Stimulated activated CD4-positive, alpha-beta T cell treated with anti-CD3 and anti-CD28 coated beads, Interleukin-1b, Interleukin-23, amount 100 ng/mL, for 48 hours (primary cell): ENCODE results near the gene TUBA4A.
A peak's percentile ranks its signal among the peaks of the same experiment; 100 is the strongest.
"Not testable (repeated sequence)": the region's sequence is repeated elsewhere in the genome, so short reads cannot be mapped to it uniquely, and the experiment has no call there.

Experiments used
- DNase-seq: peaks from one replicate; pipeline ENCODE4 v3.0.0-alpha.2; 2020

Gene TUBA4A

DNA sequence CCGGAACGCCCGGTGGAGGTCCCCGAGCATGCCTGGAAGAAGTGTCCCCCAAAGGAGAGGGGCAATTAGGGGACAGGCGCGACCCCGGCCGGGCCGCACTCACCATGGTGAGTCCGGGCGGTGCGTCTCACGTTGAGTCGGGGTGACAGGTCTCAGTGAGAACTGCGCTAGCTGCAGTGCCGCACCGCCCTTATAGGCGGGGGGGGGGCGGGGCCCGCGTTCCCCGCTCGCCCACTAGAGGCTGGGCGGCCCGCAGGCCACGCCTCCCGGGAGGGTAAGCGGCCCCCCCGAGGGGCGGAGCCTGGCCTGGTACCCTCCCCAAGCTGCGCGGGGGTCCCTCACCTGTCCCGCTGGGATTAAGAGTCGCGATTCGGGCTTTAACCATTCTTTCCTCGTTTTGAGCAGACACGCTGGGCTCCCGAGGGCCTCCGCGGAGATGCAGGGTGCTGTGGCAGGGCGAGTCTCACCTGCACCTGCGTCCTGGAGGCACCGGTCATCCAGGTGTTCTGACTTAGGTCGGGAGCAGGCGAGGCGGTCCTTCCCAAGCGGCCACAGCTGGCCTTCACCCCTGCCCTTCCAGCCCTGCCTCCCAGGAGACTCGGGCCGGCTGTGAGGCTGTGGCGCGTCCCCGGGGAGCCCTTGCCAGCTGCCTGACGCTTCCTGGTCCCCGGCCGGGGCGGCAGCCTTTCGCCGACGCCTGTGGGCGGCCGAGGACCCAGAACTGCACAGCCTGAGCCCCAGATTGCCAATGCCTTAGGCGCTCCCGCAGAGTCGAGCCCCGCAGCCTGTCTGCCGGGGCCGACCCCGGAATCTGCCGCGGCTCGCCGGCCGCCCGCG lies at the start of gene TUBA4A:
TSS of gene TUBA4A (minus strand) at position 166 of the 837 bp plus-strand sequence. CDS start at position 106, 60 bp downstream.
- DNase-seq = peak; percentile 88

DNA sequence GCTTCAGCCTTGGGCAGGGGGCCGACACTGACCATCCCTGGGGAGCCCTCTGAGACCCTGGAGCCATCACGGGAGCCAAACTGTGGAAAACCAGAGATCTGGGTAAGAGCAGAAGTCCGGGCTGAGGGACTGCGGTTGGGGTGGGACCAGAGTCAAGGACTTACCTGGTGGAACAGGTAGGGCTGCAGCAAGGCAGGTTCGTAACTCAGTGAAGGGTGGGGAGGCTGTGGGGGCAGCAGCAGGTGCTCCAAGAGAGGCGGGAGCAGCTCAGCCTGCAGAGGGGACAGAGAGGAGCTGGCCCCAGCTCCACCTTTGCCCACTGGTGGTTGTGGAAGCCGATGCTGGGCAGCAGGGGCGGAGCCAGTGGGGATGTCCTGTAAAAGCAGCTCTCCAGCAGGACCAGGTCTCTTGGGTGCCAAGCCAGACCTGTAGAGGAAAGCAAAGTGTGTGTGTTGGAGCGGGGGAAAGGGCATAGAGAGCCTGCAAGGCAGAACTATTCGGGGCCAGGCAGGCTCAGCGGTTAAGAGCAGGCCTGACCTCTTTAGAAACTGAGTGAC lies 48.8 kb upstream of the TUBA4A start:
- no peak for DNase-seq

DNA sequence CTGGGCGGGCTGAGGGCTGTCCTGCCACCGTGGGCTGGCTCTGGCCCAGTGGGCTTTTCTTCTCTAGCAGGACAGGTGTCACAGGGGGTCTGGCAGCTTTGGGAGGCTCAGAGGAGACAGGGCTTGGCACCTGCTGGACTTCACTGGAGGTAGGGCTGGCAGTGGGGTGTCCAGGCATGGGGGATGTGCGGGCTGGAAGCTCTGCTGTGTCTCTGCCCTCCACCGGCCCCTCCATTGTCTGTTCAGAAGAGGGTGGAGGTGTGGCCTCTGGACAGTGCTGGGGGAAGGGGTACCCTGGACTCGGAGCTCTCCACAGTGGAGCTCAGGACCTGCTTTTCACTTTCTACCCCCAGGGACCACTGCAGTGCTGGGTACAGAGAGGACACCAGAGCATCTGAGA lies 46.3 kb upstream of the TUBA4A start:
- DNase-seq = no peak

DNA sequence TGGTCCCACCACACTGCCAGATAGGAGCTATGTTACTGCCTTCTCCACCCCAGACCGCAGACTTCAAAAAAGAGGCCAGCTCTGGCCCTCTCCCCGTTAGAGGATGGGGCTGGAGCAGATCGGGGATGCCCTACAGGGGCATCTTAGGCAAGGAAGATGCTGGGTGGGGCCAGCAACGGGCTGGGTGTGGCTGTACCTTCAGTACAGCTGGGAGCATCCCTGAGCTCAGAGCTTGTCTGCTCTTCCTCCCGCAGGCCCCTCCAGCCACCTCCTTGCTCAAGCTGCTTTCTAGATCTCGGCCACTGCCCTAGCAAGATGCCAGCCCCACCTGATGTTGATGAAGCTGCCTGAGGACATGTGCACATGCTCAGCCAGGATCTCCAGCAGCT lies 45.6 kb upstream of the TUBA4A start:
- DNase-seq = no peak

DNA sequence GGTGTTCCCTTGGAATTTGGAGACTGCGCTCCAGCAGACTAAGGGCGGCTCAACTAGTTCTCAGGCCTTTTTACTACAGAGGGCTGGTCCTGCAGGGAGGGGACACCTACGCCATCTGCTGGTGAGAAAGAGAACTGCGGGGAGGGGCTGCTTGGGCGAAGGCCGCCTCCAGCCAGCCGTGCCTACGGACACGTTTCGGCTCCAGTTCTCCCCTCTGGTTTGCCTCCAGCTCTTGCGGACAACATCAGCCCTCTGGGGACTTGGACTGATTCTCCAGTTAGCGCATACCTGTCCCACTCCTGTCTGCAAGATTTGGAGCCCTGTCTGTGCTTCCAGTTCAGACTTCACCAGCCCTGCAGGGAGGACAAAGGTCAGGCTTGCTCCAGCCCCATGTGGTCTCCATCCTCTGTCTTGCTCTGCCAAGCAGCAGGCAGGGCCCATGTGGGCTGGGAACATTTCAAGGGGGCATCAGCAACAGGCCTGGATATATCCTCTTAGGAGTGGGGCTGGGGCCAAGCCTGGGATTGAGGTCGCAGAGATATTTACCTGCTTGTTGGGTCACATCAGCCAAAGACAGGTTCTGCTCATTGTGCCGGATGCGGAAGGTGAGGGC lies 45.1 kb upstream of the TUBA4A start:
- peak; percentile 87 for DNase-seq

DNA sequence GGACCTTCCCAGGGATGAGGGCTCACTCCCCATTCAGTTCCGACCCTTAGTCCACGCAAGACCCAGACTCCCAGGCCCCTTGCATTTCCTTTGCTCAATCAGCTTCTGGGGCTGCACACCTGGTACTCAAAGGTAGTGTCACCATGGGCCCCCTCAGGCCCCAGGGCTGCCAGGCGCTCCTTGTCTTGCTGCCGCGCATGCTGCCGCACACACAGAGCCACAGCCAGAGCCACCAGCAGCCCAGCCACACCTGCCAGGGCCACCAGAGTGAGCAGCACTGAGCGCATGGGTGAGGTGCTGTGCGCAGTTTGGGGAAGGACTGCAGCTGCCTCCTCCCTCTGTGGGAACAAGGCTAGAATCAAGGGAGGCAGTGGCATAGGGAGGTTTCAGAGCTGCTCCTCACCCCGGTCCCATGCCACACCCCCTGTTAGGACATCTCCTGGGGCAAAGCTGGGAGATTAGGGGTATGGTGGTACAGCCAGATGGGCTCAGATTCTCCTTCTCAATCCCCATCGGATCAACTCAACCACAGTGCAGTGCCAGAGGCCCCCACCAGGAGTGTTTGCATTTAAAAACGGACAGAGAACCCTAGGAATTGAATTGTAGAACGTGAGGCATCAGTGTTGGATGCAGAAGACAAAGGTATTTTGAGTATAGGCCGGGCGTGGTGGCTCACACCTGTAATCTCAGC lies 44.2 kb upstream of the TUBA4A start:
- DNase-seq = no peak

DNA sequence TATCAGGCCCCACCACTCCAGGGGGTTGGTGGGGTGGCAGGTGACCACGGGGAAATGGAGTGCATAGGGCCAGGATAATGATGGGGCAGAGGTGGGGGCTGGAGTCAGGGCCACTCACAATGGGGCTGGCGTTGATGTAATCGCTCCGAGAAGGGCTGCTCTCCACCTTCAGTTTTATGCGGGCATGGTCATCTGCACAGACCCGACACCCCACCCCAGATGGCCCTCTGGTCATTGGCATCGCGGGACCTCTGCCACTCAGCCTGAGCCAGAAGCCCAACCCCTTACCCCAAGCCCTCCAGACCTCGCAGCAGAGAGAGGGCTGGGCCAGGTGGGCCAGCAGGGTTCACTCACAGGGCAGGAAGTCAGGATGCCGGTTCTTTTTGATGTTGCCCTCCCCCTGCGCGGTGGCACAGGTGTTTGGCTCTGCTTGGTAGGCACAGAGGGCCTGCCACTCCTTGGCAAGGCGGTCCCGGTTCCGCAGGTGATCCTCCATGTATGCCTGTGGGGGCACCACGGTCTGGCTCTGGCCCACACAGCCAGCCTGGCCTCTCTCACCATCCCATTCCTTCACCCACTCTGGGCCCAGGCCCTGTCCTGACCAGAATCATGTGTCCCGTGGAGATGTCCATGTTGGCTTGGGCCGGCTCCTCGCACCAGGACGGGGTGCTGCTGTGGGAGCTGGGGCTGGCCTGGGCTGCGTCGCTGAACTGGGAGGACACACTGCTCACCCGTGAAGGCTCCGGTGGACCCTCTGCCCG lies 43.1 kb upstream of the TUBA4A start:
- DNase-seq = no peak

DNA sequence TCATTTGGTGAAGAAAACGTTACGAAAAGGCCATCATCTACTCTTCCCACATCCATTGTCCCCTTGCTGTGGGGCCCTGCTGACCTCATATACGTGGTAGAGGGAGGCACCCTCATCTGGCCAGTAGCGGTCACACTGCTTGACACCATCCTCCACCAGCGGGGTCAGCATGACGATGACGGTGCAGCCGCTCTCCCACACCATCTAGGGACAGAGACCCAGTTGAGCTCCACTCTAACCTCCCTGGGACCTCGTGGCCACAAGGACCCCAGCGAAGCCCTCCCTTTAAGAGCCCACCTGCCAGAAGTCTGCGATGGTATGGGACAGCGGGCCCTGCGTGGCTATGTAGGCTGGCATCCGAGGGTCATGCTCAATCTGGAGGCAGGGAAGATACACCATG lies 42.4 kb upstream of the TUBA4A start:
- DNase-seq = no peak

DNA sequence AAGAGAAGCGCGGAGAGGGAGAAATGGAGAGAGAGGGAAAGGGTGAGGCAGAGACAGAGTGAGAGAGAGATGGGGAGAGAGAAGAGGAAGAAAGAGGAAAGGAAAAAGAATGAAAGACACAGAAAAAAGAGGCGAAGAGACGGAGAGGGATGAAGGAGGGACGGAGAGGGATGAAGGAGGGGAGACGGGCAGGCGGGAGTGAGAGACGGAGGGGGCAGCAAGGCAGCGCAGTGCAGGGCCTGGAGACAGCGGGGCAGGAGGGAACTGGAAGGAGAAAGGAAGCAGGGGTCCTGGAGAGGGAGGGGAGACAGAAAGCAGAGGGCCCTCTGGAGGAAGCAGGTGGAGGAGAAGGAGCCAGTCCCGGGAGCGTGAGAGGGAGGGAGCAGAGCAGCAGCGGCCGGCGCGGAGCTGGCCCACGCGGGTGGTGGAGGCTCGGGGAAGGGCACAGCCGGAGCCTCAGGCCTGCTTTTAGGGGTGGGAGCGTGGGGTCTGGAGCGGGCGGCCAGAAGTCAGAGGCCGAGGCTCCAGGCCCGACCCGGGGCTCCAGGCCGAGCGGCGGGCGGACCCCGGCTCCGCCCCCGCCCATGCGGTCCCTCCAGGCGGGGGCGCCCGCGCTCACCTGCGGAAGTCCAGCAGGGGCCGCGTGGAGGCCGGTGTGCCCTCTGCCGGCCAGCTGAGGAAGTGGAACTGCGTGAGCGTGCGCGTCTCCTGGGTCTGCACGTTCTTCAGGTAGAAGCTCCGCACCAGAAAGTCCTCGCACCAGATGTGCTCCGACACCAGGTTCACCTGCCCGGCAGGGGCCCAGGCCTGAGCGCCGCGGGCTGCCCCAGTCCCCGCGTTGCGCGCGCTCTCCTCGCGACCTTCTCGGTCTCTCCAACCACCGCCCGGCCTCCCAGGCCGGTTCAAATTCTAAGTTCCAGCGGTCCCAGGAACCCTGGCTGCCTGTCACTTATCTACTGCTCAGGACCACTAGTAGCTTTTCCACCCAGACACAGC lies 40.9 kb upstream of the TUBA4A start:
- DNase-seq = peak; percentile 89

DNA sequence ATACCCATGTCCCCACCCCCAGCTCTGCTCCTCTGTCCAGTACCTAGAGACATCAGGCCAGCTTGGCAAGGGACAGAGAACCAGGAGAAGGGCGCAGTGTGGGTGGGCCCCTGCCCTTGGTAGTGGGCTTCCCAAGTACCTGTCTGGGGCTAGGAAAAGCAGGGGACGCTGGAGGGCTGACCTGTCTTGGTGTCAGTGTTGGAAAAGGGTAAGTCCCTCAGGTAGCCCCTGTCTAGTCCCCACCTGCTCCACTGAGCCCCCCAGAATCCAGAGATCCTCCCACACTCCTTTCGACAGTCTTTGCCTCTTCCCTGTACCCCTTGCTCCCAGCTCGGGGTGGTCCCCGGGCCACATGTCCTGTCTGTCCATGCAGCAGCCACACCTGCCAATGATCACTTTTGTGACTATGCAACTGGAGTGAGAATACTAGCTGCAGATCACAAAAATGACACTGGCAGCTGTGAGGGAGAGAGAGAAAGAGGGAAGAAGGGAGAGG lies 40.1 kb upstream of the TUBA4A start:
- DNase-seq = no peak

DNA sequence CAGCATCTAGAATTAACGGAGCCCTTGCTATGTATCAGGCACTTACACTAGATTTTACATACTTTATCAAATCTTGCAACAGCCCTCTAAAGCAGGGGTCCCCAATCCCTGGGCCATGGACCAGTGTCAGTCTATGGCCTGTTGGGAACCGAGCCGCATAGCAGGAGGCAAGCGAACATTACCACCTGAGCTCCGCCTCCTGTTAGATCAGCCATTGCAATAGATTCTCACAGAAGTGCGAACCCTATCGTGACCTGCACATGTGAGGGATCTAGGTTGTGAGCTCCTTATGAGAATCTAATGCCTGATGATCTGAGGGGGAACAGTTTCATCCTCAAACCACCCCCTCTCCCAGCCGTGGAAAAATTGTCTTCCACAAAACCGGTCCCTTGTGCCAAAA lies 38.9 kb upstream of the TUBA4A start:
- no peak for DNase-seq

DNA sequence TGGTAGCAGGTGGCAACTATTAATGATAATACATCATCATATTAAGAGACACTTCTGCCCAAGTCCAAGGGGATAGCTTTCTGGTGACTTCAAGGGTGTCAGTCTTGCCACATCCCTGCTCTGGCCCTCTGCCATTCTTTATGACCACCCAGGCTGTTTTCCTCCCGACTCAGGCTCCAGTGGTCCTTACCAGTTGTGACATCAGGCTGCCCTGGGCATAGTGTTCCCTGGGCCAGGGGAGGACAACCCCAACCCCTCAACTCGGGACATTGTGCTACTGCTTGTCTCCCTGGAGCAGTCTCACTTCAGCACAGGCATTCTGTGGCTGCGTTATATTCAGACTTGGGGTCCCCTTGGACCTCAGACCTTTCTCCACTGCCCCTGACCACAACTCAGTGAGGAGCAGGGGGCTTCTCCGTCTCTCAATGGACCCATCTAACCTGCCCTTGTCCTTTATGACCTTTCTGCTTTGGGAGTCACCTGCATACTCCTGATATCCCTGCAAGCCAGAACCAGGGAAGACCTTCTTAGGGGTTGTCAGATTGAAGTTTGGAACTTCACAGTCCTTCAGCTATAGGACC lies 38.3 kb upstream of the TUBA4A start:
- no peak for DNase-seq

DNA sequence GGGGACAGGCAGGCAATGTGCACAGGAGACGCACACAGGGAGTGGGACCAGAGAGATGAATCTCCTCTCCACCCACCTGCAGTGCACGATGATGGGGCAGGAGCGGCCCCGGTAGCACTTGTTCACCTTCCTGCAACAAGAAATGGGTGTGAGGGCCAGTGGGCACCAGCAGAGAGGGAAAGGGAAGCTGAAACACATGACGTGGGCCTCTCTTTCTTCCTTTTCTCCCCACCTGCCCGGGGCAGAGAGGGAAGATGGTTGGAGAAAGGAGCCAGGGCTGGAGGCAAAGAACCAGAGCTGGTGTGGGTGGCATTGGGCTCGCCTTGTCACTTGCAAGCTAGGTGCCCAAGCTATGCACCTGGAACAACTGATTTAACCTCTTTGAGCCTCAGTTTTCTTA lies 37.7 kb upstream of the TUBA4A start:
- DNase-seq = no peak

DNA sequence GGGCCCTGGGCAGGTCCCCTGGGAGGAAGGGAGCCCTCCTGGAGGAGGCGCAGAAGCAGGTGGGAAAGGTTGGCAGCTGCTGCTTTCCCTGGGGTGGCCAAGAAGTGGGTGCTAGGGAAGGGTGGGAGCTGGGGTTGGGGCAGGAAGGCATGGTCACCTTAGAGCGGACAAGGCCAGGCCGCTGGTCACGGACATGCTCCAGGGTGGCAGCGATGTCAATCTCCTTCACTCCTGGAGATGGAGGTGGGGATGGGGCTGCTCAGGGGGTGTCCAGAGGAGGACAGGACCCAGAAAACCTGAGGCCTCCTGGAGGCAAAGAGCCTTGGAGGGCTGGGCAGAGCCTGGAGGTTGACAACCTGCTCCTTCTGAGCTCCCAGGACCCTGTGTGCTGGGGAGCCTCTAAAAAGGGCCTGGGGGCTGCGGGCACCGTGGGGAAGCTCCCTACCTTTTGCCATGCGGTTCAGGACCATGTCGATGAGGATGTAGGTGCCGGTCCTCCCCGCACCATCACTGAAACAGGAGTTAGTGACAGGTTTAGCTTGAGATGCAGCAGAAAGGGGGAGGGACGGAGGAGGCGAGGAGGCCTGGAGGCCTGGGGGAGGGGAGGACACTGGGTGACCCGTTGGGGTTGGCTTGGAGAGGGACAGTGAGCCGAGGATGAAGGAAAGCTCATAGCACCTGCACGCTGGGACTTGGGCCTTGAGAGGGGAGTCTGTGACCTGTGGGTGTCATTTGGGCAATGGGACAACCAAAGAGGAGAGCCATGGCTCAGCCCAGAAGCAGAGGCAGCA lies 36.9 kb upstream of the TUBA4A start:
- DNase-seq = no peak

DNA sequence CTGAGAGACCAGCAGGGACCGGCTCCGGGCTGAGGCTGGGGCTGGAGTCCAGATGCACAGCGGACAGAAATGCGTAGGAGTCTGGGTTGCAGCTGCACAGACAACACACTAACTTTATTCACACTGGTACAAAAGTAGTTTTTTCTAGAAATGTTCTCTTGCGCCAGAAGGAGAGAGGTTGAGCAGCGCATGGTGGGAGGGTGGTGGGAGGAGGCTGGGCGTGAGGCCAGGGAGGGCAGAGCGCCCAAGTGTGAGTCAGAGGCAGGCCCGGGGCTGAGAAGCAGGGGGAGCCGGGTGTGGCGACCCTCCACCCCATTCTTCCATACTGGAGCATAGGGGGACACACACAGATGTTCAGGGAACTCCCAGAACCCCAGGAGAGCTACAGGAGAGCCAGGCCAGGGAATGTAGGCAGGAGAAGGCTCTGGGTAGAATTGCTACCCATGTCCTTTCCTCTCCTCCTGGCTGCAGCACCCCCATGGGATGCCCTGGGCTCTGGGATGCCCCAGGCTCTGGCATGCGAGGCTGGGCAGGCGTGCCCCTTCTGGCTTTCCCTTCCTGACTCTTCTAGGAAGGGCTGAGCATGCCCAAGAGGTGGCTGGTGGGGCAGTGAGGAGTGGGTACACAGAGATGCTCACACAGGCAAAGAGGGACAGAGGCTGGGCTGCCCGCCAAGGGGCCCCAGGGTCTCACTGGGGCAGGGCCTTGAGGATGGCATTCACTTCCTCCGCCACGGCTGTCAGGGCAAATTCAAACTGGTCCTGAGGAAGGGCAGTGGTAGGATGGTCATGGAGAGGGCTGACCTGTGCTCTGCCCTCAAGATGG lies 36.0 kb upstream of the TUBA4A start:
- no peak for DNase-seq

DNA sequence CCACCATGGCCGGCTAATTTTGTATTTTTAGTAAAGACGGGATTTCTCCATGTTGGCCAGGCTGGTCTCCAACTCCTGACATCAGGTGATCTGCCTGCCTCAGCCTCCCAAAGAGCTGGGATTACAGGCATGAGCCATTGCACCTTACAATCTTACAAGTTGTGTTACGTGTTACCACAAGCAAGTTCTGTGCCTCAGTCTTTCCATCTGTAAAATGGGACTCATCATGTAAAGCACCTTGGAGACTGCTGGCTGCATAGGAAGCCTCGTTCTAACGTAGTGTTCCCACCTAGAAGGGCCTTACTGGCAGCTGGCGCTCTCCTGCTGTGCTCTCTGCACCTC lies 35.4 kb upstream of the TUBA4A start:
- no peak for DNase-seq

DNA sequence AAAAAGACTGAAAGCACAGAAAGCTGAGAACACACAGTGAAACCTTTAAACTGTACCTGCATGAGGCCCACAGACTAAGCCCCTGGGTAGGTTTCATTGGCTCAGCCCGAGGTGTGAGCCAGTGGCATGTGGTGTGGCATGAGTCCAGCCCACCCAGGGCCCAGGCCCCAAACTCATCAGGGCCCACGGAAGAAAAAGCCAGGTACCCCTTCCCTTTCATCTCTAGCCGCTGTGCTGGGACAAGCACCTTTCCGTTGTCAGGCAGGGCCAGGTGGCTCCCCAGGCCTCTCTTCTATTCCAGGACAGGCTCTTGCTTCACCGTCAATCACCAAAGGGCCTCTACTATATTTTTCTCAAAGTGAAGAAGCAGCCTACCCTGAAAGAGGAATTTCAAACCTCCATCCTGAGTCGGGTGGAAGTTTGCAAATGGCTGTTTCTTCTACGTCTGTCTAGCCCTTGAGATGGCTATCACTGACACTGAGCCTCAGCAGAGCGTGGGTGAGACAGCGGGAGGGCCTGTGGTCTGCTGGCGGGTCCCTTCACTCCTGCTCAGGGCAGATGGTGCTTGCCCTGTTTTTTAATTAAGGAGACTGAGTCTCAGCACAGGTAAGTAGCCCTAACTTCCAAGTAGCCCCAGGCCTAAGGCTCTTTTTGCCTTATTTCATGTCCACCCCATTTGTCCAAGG lies 34.0 kb upstream of the TUBA4A start:
- DNase-seq = no peak

DNA sequence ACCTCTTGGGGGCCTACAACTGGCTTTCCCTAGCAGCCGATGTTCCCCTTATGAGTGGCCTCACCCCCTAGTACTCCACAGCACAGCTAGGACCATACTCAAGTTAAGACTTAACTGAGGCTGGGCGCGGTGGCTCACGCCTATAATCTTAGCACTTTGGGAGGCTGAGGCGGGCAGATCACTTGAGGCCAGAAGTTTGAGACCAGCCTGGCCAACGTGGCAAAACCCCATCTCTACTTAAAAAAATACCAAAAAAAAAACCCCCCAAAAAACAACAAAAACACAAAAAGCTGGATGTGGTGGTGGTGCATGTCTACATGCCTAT lies 33.4 kb upstream of the TUBA4A start:
- not testable (repeated sequence) for DNase-seq
